Thymus (tissue), 11 donors: Measurements from ENCODE around the gene DTNB. TPM values are rescaled to one million over a fixed set of nuclear protein-coding genes. Genes with fewer than 3 reads are reported as not detected.

Experiments used
- DNase-seq, 9 donors: peaks; one replicate each; pipeline ENCODE4 v3.0.0-alpha.2; 2013; ENCODE audit warnings: low spot score in 9 of 9, low read depth in 6 of 9, missing footprints in 1 of 9
- H3K27ac ChIP-seq, 2 donors: one replicate each; pipeline ENCODE4 v1.5.1; 2013; ENCODE audit warnings: control low read depth in 1 of 2, low read depth in 1 of 2, low read length in 1 of 2, mild to moderate bottlenecking in 1 of 2, moderate library complexity in 1 of 2
- H3K27me3 ChIP-seq, 2 donors: one replicate each; pipeline ENCODE4 v1.5.1; 2013; ENCODE audit warnings: low read length in 1 of 2; ENCODE audit not compliant: control insufficient read depth in 2 of 2, insufficient read depth in 1 of 2
- H3K36me3 ChIP-seq, 2 donors: one replicate each; pipeline ENCODE4 v1.5.1; 2013; ENCODE audit warnings: low read length in 1 of 2, mild to moderate bottlenecking in 1 of 2, moderate library complexity in 1 of 2; ENCODE audit not compliant: control insufficient read depth in 2 of 2, insufficient read depth in 2 of 2
- H3K4me1 ChIP-seq, 2 donors: one replicate each; pipeline ENCODE4 v1.5.1; 2013; ENCODE audit warnings: low read length in 2 of 2; ENCODE audit not compliant: control insufficient read depth in 2 of 2, insufficient read depth in 2 of 2
- H3K4me3 ChIP-seq, 2 donors: one replicate each; pipeline ENCODE4 v1.5.1; 2013; ENCODE audit warnings: low read length in 2 of 2, control low read depth in 1 of 2, mild to moderate bottlenecking in 1 of 2
- H3K9me3 ChIP-seq, 2 donors: one replicate each; pipeline ENCODE4 v1.5.1; 2013; ENCODE audit warnings: low read length in 1 of 2, mild to moderate bottlenecking in 1 of 2; ENCODE audit not compliant: control insufficient read depth in 2 of 2, insufficient read depth in 1 of 2
- WGBS: extraction: QIAGEN DNeasy Blood & Tissue Kit; methylation state at CpG from one replicate; pipeline ENCODE4 v1.1.7; 2013; 5-methylcytosine and 5-hydroxymethylcytosine counted together
- polyA plus RNA-seq: library from polyadenylated mRNA; stranded (reverse); fragments of 200-250 nt; gene quantifications from one replicate; pipeline ENCODE4 v1.2.3, GENCODE V29; 2013
- total RNA-seq: library from RNA; stranded (reverse); fragments of 120-200 nt; gene quantifications from one replicate; pipeline ENCODE4 v1.2.4, GENCODE V29; 2013
- donor health status: healthy.

Gene DTNB
- total and polyA plus RNA-seq, 2 donors = 7.6 to 20.1 TPM

GRCh38 chr2:25690058-25690457, 16.7 kb upstream of the DTNB start:
- H3K4me3 ChIP-seq = no peak overlapping the region
- H3K36me3 ChIP-seq = no peaks in the 10 kb centered on the region
- no peak overlapping the region for H3K27ac ChIP-seq
- DNase-seq = no peak
- H3K9me3 ChIP-seq = no peaks in the 10 kb centered on the region
- 90% methylated on average over 1 of the region's 1 CpG for WGBS
- no peaks in the 10 kb centered on the region for H3K4me1 ChIP-seq
- H3K27me3 ChIP-seq = no peaks in the 10 kb centered on the region

DNA sequence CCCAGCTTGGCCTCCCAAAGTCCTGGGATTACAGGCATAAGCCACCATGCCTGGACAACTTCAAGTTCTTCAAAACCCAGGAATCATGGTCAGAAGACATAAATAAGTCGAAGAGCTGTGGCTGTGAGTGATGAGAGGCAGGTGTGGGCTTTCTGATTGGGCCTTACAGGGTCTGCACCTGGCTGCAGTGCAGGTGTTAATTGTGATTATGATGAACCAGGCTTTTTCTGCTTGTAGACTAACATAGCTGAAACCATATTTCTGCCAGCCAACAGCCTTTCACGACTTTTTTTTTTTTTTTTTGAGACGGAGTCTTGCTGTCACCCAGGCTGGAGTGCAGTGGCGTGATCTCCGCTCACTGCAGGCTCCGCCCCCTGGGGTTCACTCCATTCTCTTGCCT, 14.9 kb upstream of the DTNB start:
- WGBS = 95% methylated on average over 6 of the region's 6 CpGs
- Histone ChIP-seq H3K27ac (no peak overlapping the region), H3K4me1 (no peaks in the 10 kb centered on the region), H3K4me3 (no peak overlapping the region), H3K36me3 (no peaks in the 10 kb centered on the region), H3K9me3 (no peaks in the 10 kb centered on the region), H3K27me3 (no peaks in the 10 kb centered on the region)
- no peak for DNase-seq

DNA sequence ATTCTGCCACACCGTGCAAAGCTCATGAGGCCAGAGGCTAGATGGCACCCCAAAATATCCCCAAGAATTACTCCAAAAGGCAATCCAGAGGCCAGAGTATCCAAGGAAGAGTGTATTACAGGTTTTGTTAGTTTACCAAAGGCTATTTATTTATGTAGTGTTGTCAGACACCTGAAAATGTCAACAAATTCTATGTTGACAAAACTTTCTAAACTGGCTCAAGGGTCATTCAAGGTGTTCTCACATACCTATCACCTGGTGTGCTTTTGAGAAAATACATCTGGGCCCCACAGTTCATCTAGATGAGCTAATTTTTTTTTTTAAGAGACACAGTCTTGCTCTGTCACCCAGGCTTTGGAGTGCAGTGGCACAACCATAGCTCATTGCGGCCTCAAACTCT, 12.4 kb upstream of the DTNB start:
- H3K27ac ChIP-seq = no peak overlapping the region

DNA sequence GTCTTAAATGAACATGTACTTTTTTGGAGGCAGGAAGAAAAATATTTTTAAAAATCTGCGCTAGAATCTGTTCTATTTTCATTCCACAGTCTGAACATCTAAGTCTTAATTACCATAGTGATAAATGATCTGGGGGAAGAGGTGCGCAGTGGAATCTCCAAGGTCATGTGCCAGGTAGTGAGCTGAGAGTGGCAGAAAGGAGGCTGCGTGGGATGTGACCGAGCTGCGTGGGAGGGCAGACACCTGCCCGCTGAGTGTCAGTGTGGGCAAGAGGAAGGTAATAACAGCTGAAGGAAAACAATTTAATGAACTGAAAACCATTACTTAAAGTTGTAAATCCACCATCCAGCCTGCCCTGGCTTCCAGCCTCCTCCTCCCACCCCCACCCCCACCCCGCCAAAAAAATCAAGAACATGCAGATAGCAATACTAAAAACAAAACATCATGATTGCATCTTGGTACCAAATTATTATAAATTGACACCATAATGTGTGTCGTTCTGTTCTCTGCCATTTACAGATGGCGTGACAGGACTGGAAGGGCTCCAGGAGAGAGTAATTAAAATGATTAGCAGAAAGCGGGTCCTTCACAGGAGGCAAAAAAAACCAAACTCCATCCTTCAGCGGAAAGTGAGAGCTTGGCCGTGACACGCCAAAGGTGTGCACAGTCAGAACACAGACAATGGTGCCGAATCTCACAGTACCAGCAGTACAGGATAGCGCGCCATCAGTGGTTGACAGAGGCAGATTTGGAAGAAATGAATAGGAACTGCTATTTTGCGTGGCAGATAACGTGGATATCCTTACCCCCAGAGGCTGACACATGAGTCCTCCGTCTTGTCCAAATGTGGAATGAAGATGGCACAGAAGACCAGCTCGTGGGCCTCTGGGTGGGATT, 11.4 kb upstream of the DTNB start:
- Histone ChIP-seq H3K36me3 (no peaks in the 10 kb centered on the region), H3K27ac (no peak overlapping the region), H3K27me3 (no peaks in the 10 kb centered on the region), H3K4me1 (no peaks in the 10 kb centered on the region), H3K4me3 (no peak overlapping the region), H3K9me3 (no peaks in the 10 kb centered on the region)
- no peak for DNase-seq
- 92% methylated on average over 20 of the region's 20 CpGs for WGBS

More for the DNA sequence above, 12.4 kb upstream of the DTNB start:
- DNase-seq = no peak
- H3K36me3 ChIP-seq = no peaks in the 10 kb centered on the region
- no peaks in the 10 kb centered on the region for H3K4me1 ChIP-seq
- H3K9me3 ChIP-seq = no peaks in the 10 kb centered on the region
- H3K27me3 ChIP-seq = no peaks in the 10 kb centered on the region
- 97% methylated on average over 2 of the region's 2 CpGs for WGBS
- no peak overlapping the region for H3K4me3 ChIP-seq

GRCh38 chr2:25682082-25682481, 8.7 kb upstream of the DTNB start:
- no peaks in the 10 kb centered on the region for H3K27me3 ChIP-seq
- DNase-seq = no peak
- H3K27ac ChIP-seq = no peak overlapping the region
- H3K9me3 ChIP-seq = no peaks in the 10 kb centered on the region
- no peak overlapping the region for H3K4me3 ChIP-seq
- 96% methylated on average over 4 of the region's 4 CpGs for WGBS
- no peaks in the 10 kb centered on the region for H3K36me3 ChIP-seq
- no peaks in the 10 kb centered on the region for H3K4me1 ChIP-seq

GRCh38 chr2:25677877-25678276, 4.5 kb upstream of the DTNB start:
- no peaks in the 10 kb centered on the region for H3K9me3 ChIP-seq
- H3K27ac ChIP-seq = no peak overlapping the region
- peaks cover 0 to 27% of the 10 kb centered on the region in 2 donors for H3K27me3 ChIP-seq
- peaks cover 0 to 3% of the 10 kb centered on the region in 2 donors for H3K4me1 ChIP-seq
- no peaks in the 10 kb centered on the region for H3K36me3 ChIP-seq
- H3K4me3 ChIP-seq = no peak overlapping the region
- no peak for DNase-seq
- WGBS = 98% methylated on average over 4 of the region's 4 CpGs

DNA sequence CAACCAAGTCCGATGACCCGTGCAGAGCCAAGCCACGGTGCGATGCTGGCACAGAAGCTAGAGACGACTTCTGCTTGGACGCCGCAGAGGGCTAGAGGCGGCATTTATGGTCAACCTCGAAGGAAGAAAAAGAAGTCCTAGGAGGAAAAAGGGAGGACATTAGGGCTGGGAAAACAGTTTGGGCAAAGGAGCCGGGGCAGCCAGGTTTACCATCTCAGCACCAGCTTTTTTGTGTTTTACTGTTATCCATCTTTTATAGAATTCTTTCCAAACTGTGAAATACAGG, 643 bp upstream of the DTNB start:
- no peak for DNase-seq
- peak overlapping the region in 1 of 2 donors; percentile 69 for H3K27ac ChIP-seq
- peaks cover 7 to 15% of the 10 kb centered on the region in 2 donors for H3K4me1 ChIP-seq
- H3K4me3 ChIP-seq = peak overlapping the region; percentile 68 to 89
- peaks cover 0 to 29% of the 10 kb centered on the region in 2 donors for H3K27me3 ChIP-seq
- whole genome bisulfite sequencing = 21% methylated on average over 10 of the region's 10 CpGs
- no peaks in the 10 kb centered on the region for H3K36me3 ChIP-seq
- no peaks in the 10 kb centered on the region for H3K9me3 ChIP-seq

DNA sequence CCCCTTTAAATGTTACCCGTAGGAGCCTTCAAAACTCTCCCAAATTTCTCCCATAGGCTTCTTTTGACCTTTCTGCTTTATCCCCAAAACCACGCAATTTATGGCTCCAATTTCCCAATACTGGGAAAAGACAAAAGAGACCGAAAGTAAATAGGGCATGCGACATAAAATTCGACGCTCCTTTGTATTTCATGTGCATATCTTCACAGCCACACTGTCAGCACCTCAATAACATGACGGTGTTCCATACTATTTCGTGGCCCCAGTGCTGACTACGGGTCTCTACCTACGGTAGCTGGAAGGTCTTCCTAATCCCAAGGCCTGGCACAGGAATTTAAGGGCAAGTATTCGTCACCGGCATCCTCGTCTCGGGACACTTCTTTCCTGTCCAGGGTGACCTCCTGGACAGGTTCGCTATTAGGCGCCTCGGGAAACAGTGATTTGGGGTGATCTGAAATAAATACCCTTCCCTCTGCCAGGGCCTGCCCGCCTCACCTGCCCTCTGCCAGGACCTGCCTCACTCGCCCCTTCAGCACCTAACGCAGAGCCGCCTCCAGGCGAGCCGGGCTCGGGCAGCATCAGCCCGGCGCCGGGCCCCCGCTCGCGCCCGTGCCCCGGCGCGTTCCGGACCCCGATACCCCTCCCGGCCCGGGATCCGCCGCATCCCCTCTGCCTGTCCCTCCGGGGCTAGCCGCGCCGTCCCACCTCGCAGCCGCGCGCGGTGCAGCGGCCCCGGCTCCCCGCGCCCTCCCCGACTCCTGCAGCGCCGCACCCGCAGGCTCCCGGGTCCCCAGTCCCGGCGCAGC, 680 bp downstream of the DTNB start:
- WGBS = 4% methylated on average over 60 of the region's 60 CpGs
- no peaks in the 10 kb centered on the region for H3K9me3 ChIP-seq
- H3K27ac ChIP-seq = peak overlapping the region in 1 of 2 donors; percentile 93
- H3K4me1 ChIP-seq = peaks cover 7 to 15% of the 10 kb centered on the region in 2 donors
- peak; percentile 9 to 73 (median 38) for DNase-seq
- H3K4me3 ChIP-seq = peak overlapping the region; percentile 65 to 89
- no peaks in the 10 kb centered on the region for H3K36me3 ChIP-seq
- H3K27me3 ChIP-seq = peaks cover 0 to 29% of the 10 kb centered on the region in 2 donors

DNA sequence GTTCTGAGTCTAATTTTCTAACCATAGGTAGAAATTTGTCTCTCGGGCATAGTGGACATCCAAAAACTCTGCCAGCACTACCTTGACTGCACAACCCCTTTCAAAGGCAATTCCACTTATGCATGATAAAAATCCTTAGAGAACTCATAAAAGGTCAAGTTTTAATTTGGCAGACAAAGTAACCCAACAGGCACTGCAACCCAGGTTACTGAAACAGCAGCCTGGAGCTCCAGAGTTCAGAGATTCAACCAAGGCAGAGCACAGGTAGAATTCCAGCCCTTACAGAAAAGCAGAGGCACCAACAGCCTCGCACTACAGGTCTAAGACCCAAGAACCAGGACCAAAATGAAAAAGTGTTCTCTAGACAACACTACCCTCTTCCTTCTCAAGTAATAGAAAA, 1.8 kb downstream of the DTNB start:
- no peaks in the 10 kb centered on the region for H3K36me3 ChIP-seq
- whole genome bisulfite sequencing = over 99% methylated on average over 2 of the region's 2 CpGs
- peaks cover 0 to 29% of the 10 kb centered on the region in 2 donors for H3K27me3 ChIP-seq
- H3K4me1 ChIP-seq = peaks cover 7 to 15% of the 10 kb centered on the region in 2 donors
- H3K9me3 ChIP-seq = no peaks in the 10 kb centered on the region
- H3K4me3 ChIP-seq = no peak overlapping the region
- no peak for DNase-seq
- H3K27ac ChIP-seq = no peak overlapping the region
